ENCODE data around the gene PTPRN2. TPM values are rescaled to one million over a fixed set of nuclear protein-coding genes. Genes with fewer than 3 reads are reported as not detected.

Gene PTPRN2
- total RNA-seq, 2 experiments from 2014 or later: 7.0 to 7.2 TPM

- H3K9me3 Mint-ChIP-seq (ENCODE audit: insufficient read depth): no peaks in the 10 kb centered on the region
- ChIA-PET CTCF (no interaction called here), POLR2A (no interaction called here)
- no peak for DNase-seq
- no peaks in the 10 kb centered on the region for H3K36me3 Mint-ChIP-seq (ENCODE audit: low read depth)
- no peaks in the 10 kb centered on the region for H3K4me1 Mint-ChIP-seq (ENCODE audit: low read depth)
- no peaks in the 10 kb centered on the region for H3K27me3 Mint-ChIP-seq (ENCODE audit: low read depth)
- no peak overlapping the region for H3K4me3 Mint-ChIP-seq
- no peak for ATAC-seq
- no peak overlapping the region for H3K27ac Mint-ChIP-seq
Observed at GRCh38 chr7:157796846-157797245, 790.8 kb downstream of the PTPRN2 start.

- DNase-seq: no peak
- H3K4me1 Mint-ChIP-seq (ENCODE audit: low read depth): no peaks in the 10 kb centered on the region
- no peak for ATAC-seq
- CTCF ChIA-PET: no interaction called here
- no peaks in the 10 kb centered on the region for H3K27me3 Mint-ChIP-seq (ENCODE audit: low read depth)
- H3K4me3 Mint-ChIP-seq: no peak overlapping the region
- H3K27ac Mint-ChIP-seq: no peak overlapping the region
- no peaks in the 10 kb centered on the region for H3K36me3 Mint-ChIP-seq (ENCODE audit: low read depth)
- POLR2A ChIA-PET: no interaction called here
- H3K9me3 Mint-ChIP-seq (ENCODE audit: insufficient read depth): no peaks in the 10 kb centered on the region
Observed at GRCh38 chr7:157795643-157796042, 792.0 kb downstream of the PTPRN2 start.

GRCh38 chr7:157795199-157795598 is 792.4 kb downstream of the PTPRN2 start:
- H3K9me3 Mint-ChIP-seq (ENCODE audit: insufficient read depth): no peaks in the 10 kb centered on the region
- H3K36me3 Mint-ChIP-seq (ENCODE audit: low read depth): no peaks in the 10 kb centered on the region
- ChIA-PET CTCF (no interaction called here), POLR2A (no interaction called here)
- no peak for ATAC-seq
- no peaks in the 10 kb centered on the region for H3K4me1 Mint-ChIP-seq (ENCODE audit: low read depth)
- no peaks in the 10 kb centered on the region for H3K27me3 Mint-ChIP-seq (ENCODE audit: low read depth)
- no peak overlapping the region for H3K27ac Mint-ChIP-seq
- DNase-seq: no peak
- no peak overlapping the region for H3K4me3 Mint-ChIP-seq

GRCh38 chr7:157794746-157795065 is 792.9 kb downstream of the PTPRN2 start:
- no peak for DNase-seq
- no peaks in the 10 kb centered on the region for H3K9me3 Mint-ChIP-seq (ENCODE audit: insufficient read depth)
- no peak for ATAC-seq
- no peaks in the 10 kb centered on the region for H3K27me3 Mint-ChIP-seq (ENCODE audit: low read depth)
- POLR2A ChIA-PET: no interaction called here
- CTCF ChIA-PET: no interaction called here
- H3K4me3 Mint-ChIP-seq: no peak overlapping the region
- H3K36me3 Mint-ChIP-seq (ENCODE audit: low read depth): no peaks in the 10 kb centered on the region
- no peak overlapping the region for H3K27ac Mint-ChIP-seq
- no peaks in the 10 kb centered on the region for H3K4me1 Mint-ChIP-seq (ENCODE audit: low read depth)

GRCh38 chr7:157793973-157794745 is 793.5 kb downstream of the PTPRN2 start:
- POLR2A ChIA-PET: no interaction called here
- CTCF ChIA-PET: no interaction called here

GRCh38 chr7:157793087-157793353 is 794.6 kb downstream of the PTPRN2 start:
- Mint-ChIP-seq H3K9me3 (ENCODE audit: insufficient read depth) (no peaks in the 10 kb centered on the region), H3K27me3 (ENCODE audit: low read depth) (no peaks in the 10 kb centered on the region), H3K4me1 (ENCODE audit: low read depth) (no peaks in the 10 kb centered on the region), H3K4me3 (no peak overlapping the region), H3K36me3 (ENCODE audit: low read depth) (no peaks in the 10 kb centered on the region), H3K27ac (no peak overlapping the region)
- no peak for ATAC-seq
- CTCF ChIA-PET: no interaction called here
- POLR2A ChIA-PET: no interaction called here
- DNase-seq: no peak

More at GRCh38 chr7:157793973-157794745, 793.5 kb downstream of the PTPRN2 start:
- Mint-ChIP-seq H3K9me3 (ENCODE audit: insufficient read depth) (no peaks in the 10 kb centered on the region), H3K27me3 (ENCODE audit: low read depth) (no peaks in the 10 kb centered on the region), H3K36me3 (ENCODE audit: low read depth) (no peaks in the 10 kb centered on the region), H3K27ac (no peak overlapping the region), H3K4me3 (no peak overlapping the region), H3K4me1 (ENCODE audit: low read depth) (no peaks in the 10 kb centered on the region)
- DNase-seq (no peak), ATAC-seq (no peak)

GRCh38 chr7:157792241-157793086 is 795.2 kb downstream of the PTPRN2 start:
- ATAC-seq (no peak), DNase-seq (no peak)
- Mint-ChIP-seq H3K4me3 (no peak overlapping the region), H3K36me3 (ENCODE audit: low read depth) (no peaks in the 10 kb centered on the region), H3K4me1 (ENCODE audit: low read depth) (no peaks in the 10 kb centered on the region), H3K27me3 (ENCODE audit: low read depth) (no peaks in the 10 kb centered on the region), H3K27ac (no peak overlapping the region), H3K9me3 (ENCODE audit: insufficient read depth) (no peaks in the 10 kb centered on the region)
- ChIA-PET CTCF (no interaction called here), POLR2A (no interaction called here)

- H3K36me3 Mint-ChIP-seq (ENCODE audit: low read depth): no peaks in the 10 kb centered on the region
- no peaks in the 10 kb centered on the region for H3K9me3 Mint-ChIP-seq (ENCODE audit: insufficient read depth)
- POLR2A ChIA-PET: no interaction called here
- no peaks in the 10 kb centered on the region for H3K4me1 Mint-ChIP-seq (ENCODE audit: low read depth)
- no peak for DNase-seq
- CTCF ChIA-PET: no interaction called here
- no peak overlapping the region for H3K27ac Mint-ChIP-seq
- no peaks in the 10 kb centered on the region for H3K27me3 Mint-ChIP-seq (ENCODE audit: low read depth)
- H3K4me3 Mint-ChIP-seq: no peak overlapping the region
- ATAC-seq: no peak
Observed at GRCh38 chr7:157791666-157792065, 796.0 kb downstream of the PTPRN2 start.

GRCh38 chr7:157791261-157791660 is 796.4 kb downstream of the PTPRN2 start:
- Mint-ChIP-seq H3K9me3 (ENCODE audit: insufficient read depth) (no peaks in the 10 kb centered on the region), H3K27me3 (ENCODE audit: low read depth) (no peaks in the 10 kb centered on the region), H3K4me3 (no peak overlapping the region), H3K27ac (no peak overlapping the region), H3K4me1 (ENCODE audit: low read depth) (no peaks in the 10 kb centered on the region), H3K36me3 (ENCODE audit: low read depth) (no peaks in the 10 kb centered on the region)
- DNase-seq (no peak), ATAC-seq (no peak)
- ChIA-PET POLR2A (no interaction called here), CTCF (no interaction called here)

GRCh38 chr7:157789942-157790341 is 797.7 kb downstream of the PTPRN2 start:
- Mint-ChIP-seq H3K4me1 (ENCODE audit: low read depth) (no peaks in the 10 kb centered on the region), H3K36me3 (ENCODE audit: low read depth) (no peaks in the 10 kb centered on the region), H3K27ac (no peak overlapping the region), H3K9me3 (ENCODE audit: insufficient read depth) (no peaks in the 10 kb centered on the region), H3K4me3 (no peak overlapping the region), H3K27me3 (ENCODE audit: low read depth) (no peaks in the 10 kb centered on the region)
- POLR2A ChIA-PET: no interaction called here
- ATAC-seq (no peak), DNase-seq (no peak)
- CTCF ChIA-PET: no interaction called here

- ChIA-PET CTCF (no interaction called here), POLR2A (no interaction called here)
- H3K4me1 Mint-ChIP-seq (ENCODE audit: low read depth): no peaks in the 10 kb centered on the region
Observed at GRCh38 chr7:157789094-157789493, 798.5 kb downstream of the PTPRN2 start.

GRCh38 chr7:157788573-157788972 is 799.0 kb downstream of the PTPRN2 start:
- no peaks in the 10 kb centered on the region for H3K27me3 Mint-ChIP-seq (ENCODE audit: low read depth)
- no peak overlapping the region for H3K4me3 Mint-ChIP-seq
- H3K27ac Mint-ChIP-seq: no peak overlapping the region
- ChIA-PET POLR2A (no interaction called here), CTCF (no interaction called here)
- no peak for DNase-seq
- H3K36me3 Mint-ChIP-seq (ENCODE audit: low read depth): no peaks in the 10 kb centered on the region
- H3K9me3 Mint-ChIP-seq (ENCODE audit: insufficient read depth): no peaks in the 10 kb centered on the region
- no peaks in the 10 kb centered on the region for H3K4me1 Mint-ChIP-seq (ENCODE audit: low read depth)
- ATAC-seq: no peak

More at GRCh38 chr7:157789094-157789493, 798.5 kb downstream of the PTPRN2 start:
- no peaks in the 10 kb centered on the region for H3K9me3 Mint-ChIP-seq (ENCODE audit: insufficient read depth)
- no peaks in the 10 kb centered on the region for H3K27me3 Mint-ChIP-seq (ENCODE audit: low read depth)
- no peak overlapping the region for H3K4me3 Mint-ChIP-seq
- ATAC-seq (no peak), DNase-seq (no peak)
- no peak overlapping the region for H3K27ac Mint-ChIP-seq
- H3K36me3 Mint-ChIP-seq (ENCODE audit: low read depth): no peaks in the 10 kb centered on the region

GRCh38 chr7:157787275-157787701 is 800.3 kb downstream of the PTPRN2 start:
- Mint-ChIP-seq H3K4me3 (no peak overlapping the region), H3K4me1 (ENCODE audit: low read depth) (no peaks in the 10 kb centered on the region), H3K27me3 (ENCODE audit: low read depth) (no peaks in the 10 kb centered on the region), H3K27ac (no peak overlapping the region), H3K9me3 (ENCODE audit: insufficient read depth) (no peaks in the 10 kb centered on the region), H3K36me3 (ENCODE audit: low read depth) (no peaks in the 10 kb centered on the region)
- ChIA-PET CTCF (no interaction called here), POLR2A (no interaction called here)
- ATAC-seq (no peak), DNase-seq (no peak)

Data from activated CD8-positive, alpha-beta T cell treated with anti-CD3 and anti-CD28 coated beads, Interleukin-2, amount 10 ng/mL, durations not matched to agents 7 days and 5 days (primary cell).